Suppressor macrophage treated with lipopolysaccharide for 4 hours (primary cell): ENCODE results near the gene SLC26A9.
"Not testable (repeated sequence)": the region's sequence is repeated elsewhere in the genome, so short reads cannot be mapped to it uniquely, and the experiment has no call there.

Experiments used
- DNase-seq: peaks from one replicate; pipeline ENCODE4 v3.0.0-alpha.2; 2020

Gene SLC26A9

DNA sequence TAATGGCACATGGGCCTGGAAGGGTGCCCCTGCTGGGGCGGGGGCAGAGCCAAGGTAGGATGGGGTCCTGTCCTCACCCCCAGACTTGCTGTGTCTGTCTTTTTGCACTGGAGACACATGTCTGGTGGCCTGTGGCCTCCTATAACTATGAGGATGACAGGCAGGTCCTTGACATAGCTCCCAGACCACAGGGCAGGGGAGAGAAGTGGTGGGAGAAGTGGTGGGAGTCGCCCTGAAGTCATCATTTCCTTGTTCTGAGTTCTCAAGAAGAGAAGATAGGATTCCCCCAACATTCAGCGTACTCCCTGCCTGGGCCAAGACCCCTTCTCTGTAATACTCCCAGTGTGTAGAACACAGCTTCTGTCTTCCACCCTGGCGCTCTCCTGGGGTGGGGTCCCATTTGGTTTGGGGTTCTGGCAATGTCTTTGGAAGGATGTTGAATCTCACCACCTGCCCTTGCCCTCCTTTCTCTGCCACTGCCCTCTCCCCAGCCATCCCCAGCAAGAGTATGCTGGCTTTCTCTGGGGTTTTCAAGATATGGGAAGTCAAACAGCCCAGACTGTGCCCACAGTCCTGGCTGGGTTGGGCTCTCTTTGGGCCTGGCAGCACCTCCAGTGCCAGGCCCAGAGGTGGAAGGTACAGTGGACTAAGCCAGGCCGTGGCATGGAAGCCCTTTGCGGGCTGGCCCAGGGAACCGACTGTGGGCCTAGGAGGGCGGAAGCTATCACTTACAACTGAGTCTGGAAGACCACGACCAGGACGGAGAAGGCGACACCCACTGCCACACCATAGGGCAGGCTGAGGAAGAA lies 19.4 kb downstream of the SLC26A9 start:
- no peak for DNase-seq

GRCh38 chr1:205922806-205923205 lies 20.4 kb downstream of the SLC26A9 start:
- no peak for DNase-seq

DNA sequence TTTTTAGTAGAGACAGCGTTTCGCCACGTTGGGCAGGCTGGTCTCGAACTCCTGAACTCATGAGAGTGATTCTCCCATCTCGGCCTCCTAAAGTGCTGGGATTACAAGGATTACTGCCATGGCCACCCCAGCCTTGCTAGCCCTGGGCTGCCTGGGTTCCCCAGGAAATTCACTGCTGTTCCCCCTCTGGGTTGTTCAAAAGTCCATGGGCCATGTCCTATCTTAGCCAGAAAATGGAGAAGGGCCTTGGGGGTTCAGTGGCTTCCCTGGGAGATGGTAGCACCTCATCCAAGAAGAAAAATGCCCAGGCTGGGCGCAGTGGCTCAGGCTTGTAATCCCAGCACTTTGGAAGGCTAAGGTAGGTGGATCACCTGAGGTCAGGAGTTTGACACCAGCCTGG lies 20.9 kb downstream of the SLC26A9 start:
- no peak for DNase-seq

- no peak for DNase-seq
These were observed 21.7 kb downstream of the SLC26A9 start for GRCh38 chr1:205921570-205921909.

DNA sequence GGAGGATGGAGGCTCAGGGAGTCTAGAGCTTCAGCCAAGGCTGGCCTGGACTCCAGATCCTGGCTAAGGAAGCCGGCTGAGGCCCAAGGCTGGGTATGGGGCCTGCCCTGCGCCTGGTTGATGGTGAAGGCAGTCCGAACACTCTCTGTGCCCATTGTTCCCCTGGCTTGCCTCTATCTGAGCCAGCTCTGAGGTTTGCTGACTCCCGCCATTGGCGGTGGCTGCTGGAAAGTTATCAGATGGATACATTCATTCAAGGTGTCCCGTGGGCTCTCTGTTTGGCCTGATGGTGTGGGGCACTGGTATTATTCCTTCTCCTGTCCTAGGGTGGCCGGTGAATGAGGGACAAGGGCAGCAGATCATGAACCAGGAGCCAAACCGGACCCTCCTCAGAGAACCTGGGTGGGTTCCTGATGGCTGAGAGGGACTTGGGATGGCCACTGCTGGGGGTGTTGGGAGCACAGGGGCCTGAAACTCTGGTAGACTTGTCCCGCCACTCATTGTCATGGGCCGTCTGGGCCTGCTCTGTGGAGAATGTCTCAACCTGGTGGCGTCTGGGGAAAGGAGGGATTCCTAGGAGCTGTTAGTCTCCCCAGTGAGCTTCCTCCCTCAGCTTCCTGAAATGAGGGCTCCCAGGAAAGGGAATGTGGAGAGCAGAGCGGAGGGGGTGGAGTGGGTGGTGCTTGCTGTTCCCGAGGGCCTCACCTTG lies 22.2 kb downstream of the SLC26A9 start:
- no peak for DNase-seq

- DNase-seq = no peak
These were observed 23.1 kb downstream of the SLC26A9 start for GRCh38 chr1:205920159-205920558.

GRCh38 chr1:205918955-205919746 lies 24.1 kb downstream of the SLC26A9 start:
- DNase-seq = peak; percentile 88

DNA sequence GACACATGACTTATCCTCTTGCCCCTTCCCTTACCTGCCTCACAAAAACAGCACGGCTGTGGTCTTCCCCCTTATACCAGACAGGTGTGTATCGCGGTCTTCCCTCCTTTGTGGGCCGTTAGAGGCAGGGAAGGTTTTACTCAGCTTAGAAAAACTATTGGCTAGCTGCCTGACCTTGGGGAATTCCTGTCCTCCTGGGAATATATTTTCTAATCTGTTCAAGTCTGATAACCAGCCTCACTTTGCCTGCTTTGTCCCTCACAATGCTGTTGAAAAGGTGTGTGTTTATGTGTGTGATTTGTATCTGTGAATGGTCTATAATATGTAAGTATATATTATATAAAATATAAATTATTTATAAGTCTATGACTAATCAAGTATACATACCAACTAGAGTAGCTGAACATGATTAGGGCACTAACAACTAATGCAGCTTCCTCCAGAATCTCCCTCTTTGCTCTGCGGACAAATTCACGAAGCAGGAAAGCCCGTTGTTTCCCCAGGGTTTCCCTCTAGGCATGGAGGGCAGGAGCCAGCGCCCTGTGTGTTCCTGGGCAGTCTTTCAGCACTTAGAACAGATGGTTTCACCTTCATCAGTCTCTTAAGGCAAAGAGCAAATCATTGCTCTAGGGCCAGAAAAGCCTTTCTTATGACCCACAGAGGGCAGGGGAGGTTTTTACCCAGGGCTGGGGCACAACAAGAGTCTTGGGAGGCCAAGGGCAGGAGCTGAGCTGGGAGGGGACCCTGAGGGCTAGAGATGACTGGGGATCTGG lies 25.6 kb downstream of the SLC26A9 start:
- no peak for DNase-seq

DNA sequence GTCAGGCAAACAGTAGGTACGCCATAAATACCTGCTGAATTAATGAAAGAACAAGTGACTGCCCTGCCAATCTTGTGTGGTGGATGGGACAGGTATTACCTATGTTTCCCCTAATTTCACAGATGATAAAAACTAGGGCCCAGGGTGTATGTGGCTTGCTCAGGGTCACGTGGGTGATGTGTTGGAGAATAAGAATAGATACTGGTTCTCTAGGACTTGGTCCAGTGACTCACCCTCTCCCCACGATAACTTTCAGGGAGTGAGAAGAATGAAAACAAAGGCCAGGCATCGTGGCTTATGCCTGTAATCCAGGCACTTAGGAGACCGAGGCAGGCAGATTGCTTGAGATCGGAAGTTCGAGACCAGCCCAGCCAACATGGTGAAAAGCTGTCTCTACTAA lies 26.7 kb downstream of the SLC26A9 start:
- no peak for DNase-seq

GRCh38 chr1:205915354-205915990 lies 27.8 kb downstream of the SLC26A9 start:
- DNase-seq = no peak

GRCh38 chr1:205914730-205915129 lies 28.5 kb downstream of the SLC26A9 start:
- no peak for DNase-seq

DNA sequence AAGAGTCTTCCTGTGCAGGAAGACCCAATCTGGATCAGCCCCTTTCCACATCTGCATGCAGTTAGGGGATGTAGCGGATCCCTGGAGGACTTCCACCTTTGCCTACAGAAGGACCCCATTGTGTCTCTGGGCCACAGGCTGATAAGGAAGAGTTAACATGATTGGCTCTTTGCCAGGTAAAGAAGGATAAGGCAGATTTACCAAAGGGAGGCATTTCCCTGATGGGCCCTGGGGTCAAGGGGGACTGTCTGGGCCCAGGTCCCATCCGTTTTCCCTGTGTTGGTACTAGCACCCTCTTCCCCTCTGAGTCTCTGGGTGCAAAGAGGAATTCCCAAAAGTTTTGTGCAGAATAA lies 29.1 kb downstream of the SLC26A9 start:
- DNase-seq = no peak

DNA sequence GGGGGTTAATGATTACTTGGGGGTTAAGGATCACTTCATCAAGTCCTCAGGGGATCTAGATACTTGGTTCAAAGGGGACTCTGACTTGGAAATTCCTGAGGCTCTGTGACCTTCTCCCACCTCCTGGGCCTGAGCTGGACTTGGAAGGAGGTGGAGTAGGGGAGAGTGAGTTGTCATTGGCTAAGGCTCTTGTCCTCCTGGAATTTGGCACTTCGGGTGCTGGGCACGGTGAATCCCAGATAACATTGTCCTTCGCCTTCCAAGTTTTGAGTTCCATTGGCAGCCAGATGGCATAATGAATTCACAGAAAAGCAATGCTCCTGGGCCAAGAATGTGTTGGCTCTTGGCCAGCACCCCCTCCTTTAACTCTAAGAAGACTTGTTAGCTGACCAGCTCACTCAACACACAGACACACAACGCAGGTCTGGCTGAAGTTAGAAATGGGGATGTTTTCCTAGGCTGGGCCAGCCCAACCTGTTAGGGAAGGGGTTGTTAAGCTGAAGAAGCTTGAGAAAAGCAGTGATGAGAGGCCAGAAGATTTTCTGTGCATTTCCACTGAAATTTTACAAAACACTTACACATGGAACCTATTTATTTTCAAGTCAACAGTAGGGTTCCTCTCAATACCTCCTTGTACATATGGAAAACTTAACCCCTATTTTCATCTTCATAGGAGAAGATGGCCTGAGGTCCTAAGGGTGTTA lies 29.7 kb downstream of the SLC26A9 start:
- DNase-seq = no peak

DNA sequence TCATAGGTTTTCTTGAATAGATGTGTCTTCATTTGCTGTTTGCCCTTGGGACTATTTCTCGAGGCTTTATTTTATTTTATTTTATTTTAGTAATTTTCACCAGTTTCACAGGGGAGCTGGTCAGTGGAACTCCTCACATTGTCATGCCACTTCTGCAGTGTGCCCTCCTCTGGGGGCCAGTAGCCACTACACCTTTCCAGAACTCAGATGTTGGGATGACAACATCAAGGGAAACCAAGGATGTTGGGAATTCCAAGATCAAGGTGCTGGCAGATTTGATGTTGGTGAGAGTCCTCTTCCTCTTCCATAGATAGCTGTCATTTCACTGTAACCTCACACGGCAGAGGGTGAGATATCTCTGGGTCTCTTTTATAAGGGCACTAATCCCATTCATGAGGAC lies 35.5 kb downstream of the SLC26A9 start:
- DNase-seq = no peak

DNA sequence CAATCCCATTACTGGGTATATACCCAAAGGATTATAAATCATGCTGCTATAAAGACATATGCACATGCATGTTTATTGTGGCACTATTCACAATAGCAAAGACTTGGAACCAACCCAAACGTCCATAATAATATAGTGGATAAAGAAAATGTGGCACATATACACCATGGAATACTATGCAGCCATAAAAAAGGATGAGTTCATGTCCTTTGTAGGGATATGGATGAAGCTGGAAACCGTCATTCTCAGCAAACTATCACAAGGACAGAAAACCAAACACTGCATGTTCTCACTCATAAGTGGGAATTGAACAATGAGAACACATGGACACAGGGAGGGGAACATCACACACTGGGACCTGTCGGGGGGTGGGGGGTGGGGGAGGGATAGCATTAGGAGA lies 38.2 kb downstream of the SLC26A9 start:
- not testable (repeated sequence) for DNase-seq

- no peak for DNase-seq
These were observed 46.9 kb downstream of the SLC26A9 start for GRCh38 chr1:205896351-205896750.

DNA sequence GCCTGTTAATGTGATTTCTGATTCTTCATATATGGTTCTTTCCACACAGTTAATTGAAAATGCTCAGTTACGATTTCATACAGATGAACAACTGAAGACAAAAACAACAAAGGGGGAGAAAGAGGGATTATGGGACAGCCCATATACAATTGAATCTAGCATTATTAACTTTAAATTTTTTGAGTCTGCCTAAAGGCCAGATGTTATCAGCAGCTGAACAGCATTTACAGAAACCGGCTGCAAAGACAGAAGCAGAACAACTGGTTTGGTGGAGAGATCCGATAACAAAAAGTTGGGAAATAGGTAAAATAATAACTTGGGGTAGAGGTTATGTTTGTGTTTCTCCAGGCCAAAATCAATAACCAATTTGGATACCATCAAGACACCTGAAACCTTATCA lies 49.1 kb downstream of the SLC26A9 start:
- DNase-seq = not testable (repeated sequence)

- not testable (repeated sequence) for DNase-seq
These were observed 51.1 kb downstream of the SLC26A9 start for GRCh38 chr1:205892175-205892574.

GRCh38 chr1:205891481-205891880 lies 51.8 kb downstream of the SLC26A9 start:
- not testable (repeated sequence) for DNase-seq

GRCh38 chr1:205890631-205891030 lies 52.6 kb downstream of the SLC26A9 start:
- not testable (repeated sequence) for DNase-seq

GRCh38 chr1:205889706-205890105 lies 53.5 kb downstream of the SLC26A9 start:
- not testable (repeated sequence) for DNase-seq

- not testable (repeated sequence) for DNase-seq
These were observed 54.2 kb downstream of the SLC26A9 start for GRCh38 chr1:205889006-205889405.
